SHP77 treated with DMSO at 0.1 percent for 48 hours (cell line): ENCODE data around the gene ACOT9.
"Not testable (repeated sequence)": the region's sequence is repeated elsewhere in the genome, so short reads cannot be mapped to it uniquely, and the experiment has no call there.

Experiments used
- DNase-seq: peaks from one replicate; lab custom pipeline; 2025; lab: John Stamatoyannopoulos, UW

ACOT9 gene

DNA sequence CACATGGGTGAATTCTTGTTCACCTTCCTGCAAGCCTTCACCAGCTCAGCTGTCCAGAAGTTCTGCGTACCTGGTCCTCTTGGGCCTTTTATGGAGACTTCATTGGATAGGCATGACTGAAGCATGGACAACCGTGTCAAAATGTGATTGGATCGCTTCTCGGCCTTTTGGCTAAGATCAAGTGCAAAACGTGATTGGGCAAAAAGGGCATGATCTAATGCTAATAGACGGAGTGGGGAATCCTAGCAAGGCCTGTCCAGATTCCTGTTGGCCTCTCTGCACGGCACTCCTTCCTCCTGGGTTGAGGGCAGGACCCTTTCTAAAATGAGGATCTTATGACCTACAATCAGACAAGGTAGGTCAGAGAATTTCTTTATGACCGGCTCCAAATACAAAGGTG is 50.9 kb downstream of the ACOT9 start:
- DNase-seq: no peak

DNA sequence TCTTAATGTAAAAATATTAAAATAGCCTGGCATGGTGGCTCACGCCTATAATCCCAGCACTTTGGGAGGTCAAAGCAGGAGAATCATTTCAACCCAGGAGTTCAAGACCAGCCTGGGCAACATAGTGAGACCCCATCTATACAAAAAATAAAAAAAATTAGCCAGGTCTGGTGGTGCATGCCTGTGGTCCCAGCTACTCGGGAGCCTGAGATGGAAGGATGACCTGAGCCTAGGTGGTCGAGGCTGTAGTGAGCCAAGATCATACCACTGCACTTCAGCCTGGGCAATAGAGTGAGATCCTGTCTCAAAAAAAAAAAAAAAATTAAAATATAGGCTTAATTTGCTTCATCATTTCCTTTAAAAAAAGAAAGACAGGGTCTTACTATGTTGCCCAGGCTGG is 66.6 kb downstream of the ACOT9 start:
- DNase-seq: not testable (repeated sequence)

- no peak for DNase-seq
Observed at GRCh38 chrX:23673108-23673507, 70.0 kb downstream of the ACOT9 start.

- no peak for DNase-seq
Observed at GRCh38 chrX:23670528-23670927, 72.5 kb downstream of the ACOT9 start.

DNA sequence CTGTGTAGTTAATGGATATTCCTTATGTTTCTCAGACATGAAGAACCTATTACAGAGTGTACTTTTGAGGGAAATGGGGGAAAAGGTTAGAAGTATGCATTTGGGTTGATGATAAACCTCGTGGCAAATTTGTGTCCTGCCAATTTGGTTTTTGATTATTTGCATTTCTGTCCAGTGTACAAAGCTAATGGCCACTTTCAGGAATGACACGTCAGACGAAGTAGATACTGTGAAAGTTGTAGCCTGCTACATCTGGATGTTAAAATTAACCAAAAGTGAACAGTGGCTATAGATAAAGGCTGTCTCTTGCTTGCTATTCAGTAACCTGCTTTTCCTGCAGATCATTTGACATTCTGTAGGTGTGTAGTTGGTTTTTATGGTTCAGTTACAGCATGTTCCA is 74.7 kb downstream of the ACOT9 start:
- DNase-seq: no peak

DNA sequence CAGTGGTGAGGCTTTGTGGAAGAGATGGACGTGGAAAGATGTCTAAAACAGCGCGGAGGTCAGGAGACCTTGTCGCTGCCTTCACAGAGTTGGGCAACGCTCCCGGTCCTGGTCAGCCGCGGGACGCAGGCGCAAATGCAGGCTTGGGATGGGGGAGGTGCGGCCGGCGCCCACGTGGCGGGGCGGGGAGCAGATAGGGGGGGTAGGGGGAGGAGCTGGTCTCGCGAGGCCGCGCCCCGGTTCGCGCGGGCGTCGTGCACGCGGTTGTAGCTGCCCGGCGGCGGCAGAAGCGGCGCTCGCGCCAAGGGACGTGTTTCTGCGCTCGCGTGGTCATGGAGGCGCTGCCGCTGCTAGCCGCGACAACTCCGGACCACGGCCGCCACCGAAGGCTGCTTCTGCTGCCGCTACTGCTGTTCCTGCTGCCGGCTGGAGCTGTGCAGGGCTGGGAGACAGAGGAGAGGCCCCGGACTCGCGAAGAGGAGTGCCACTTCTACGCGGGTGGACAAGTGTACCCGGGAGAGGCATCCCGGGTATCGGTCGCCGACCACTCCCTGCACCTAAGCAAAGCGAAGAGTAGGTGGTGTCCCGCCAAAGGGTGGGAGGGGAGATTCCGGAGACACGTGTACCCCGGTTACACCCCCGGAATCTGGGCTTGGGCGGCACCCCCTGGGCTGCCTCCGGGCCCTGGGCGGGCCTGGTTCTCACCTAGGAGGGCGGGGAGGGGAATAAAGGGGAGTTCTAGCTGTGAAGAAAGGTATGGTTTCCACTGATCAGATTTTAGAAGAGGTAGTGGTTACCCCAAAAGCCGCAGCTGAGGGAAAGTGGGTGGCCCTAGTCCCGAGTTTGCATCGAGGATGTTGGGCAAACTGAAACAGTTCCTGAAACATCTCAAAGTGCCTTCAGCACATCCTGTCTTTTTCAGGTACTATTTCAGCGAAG is 75.6 kb downstream of the ACOT9 start, which contains the start of gene PRDX4:
Gene PRDX4 (plus strand): TSS at position 255 of the 939 bp plus-strand sequence. CDS start 78 bp downstream, at position 333.
- DNase-seq: peak; percentile 3

GRCh38 chrX:23666282-23666681 is 76.8 kb downstream of the ACOT9 start:
- no peak for DNase-seq

DNA sequence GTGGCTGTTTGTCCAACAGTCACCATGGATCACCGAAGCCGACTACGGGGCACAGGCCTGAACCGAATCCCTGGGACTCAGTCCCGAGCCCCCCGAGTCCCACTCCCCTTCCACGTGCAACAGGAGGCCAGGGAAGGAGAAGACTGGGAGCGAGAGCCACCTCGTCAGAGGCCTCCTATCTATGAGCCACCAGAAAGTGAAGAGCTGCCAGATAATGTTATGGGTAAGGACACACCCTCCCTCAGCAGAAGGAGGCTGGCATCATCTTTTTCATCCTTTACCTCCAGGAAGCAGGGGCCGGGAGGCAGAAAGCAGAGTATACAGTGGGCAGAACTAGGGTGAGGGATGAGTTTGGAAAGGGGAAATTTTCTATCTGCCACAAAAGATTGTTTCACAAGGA is 78.6 kb downstream of the ACOT9 start:
- DNase-seq: no peak

- no peak for DNase-seq
Observed at GRCh38 chrX:23662853-23663252, 80.2 kb downstream of the ACOT9 start.

GRCh38 chrX:23662187-23662586 is 80.9 kb downstream of the ACOT9 start:
- no peak for DNase-seq

DNA sequence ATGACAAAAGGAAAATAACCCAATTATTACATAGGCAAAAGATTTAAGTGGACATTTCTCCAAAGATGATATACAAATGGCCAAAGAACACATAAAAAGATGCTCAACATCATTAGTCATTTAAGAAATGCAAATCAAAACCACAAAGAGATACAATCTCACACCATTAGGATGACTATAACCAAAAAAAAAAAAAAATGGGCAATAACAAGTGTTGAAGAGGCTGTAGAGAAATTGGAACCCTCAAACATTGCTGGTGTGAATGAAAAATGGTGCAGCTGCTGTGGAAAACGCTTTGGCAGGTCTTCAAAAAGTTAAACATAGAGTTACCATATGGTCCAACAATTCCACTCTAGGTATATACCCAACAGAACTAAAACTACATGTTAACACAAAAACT is 81.4 kb downstream of the ACOT9 start:
- no peak for DNase-seq

DNA sequence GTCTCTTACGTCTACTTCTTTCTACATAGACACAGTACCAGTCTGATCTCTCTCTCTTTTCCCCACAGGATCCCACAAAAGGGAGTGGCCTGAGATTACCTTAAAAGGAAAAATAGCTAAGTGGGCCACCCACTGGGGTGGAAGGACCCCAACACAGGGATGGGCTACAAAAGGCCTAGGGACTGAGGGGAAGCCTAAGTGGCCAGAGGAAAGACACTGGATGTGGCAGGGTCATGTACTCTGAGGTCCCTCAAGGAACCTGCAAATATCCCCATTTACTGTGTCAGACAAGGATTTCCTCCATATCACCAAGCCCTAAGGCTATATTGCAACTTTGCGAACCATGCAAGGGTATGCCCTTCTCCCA is 82.3 kb downstream of the ACOT9 start:
- no peak for DNase-seq

DNA sequence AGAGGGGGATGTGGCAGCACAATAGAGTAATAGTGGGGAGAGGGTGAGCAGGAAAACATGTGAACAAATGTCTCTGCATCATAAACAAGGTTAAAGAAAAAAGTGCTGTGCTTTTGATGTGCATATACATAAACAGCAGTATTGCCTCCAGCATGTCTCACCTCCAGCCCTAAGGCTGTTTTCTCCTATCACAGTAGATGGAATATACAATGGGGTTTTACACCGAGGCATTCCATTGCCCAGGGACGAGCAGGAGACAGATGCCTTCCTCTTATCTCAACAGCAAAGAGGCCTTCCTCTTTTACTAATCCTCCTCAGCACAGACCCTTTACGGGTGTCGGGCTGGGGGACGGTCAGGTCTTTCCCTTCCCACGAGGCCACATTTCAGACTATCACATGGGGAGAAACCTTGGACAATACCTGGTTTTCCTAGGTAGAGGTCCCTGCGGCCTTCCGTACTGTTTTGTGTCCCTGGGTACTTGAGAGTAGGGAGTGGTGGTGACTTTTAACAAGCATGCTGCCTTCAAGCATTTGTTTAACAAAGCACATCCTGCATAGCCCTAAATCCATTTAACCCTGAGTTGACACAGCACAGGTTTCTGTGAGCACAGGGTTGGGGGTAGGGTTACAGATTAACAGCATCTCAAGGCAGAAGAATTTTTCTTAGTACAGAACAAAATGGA is 82.9 kb downstream of the ACOT9 start:
- not testable (repeated sequence) for DNase-seq

DNA sequence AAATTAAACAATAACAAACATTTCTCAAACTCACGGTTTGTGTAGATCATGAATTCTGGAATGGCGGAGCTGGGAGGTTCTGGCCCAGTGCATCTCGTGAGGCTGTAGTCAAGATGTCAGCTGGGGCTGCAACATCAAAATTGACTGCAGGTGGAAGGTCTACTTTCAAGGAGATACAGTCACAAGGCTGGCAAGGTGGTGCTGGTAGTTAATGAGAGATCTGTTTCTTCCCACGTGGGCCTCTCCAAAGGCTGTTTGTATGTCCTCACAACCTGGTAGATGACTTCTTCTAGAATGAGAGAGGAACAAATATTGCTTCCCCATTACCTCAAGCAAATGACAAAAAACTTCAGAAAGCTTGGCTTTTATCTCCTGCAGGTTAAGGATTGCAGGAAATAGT is 83.7 kb downstream of the ACOT9 start:
- no peak for DNase-seq

DNA sequence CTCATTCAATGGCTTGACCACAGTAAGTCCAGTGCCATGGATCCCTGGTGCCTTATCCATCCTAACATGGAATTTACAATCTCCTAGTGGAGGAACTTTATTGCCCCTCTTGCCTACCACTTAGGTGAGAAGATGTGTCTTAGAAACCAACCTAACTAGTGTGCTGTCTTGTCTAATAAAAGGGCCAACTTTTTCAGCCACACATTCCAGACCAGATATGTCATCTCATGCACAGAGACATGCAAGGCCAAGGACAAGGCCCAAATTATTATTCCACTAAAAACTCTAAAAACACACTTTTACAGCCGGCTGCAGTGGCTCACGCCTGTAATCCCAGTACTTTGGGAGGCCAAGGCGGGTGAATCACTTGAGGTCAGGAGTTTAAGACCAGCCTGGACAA is 86.4 kb downstream of the ACOT9 start:
- no peak for DNase-seq

DNA sequence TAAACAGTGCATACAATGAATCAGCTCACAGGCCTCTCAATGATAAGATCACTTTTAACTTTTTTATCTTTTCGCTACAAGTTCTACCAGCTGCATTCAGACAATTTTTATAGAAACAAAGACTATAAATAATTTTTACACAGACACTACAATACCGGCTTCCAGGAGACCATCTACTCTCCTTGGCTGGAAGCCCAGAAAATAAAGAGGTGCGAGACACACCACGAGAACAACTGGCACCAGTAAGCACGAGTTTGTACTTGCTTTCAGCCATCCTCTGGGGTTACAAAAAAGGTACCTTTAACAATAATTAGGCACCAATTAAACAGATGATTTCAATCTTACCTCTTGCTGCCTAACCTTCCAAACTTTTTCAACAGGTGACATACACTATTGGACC is 87.0 kb downstream of the ACOT9 start:
- no peak for DNase-seq
